GM18505 (cell line): ENCODE data around the gene CELF3.

Source experiments
- ATAC-seq: cut with Tn5 transposase; IDR thresholded peaks from one replicate; pipeline ENCODE4 v1.9.1; 2021; ENCODE audit not compliant: unreplicated experiment
- POLR2A ChIP-seq: IDR thresholded peaks from 4 replicates; pipeline ENCODE4 v1.6.1; 2011; ENCODE audit warnings: borderline replicate concordance; ENCODE audit not compliant: insufficient read depth, insufficient read length; ENCODE audit errors: extremely low read depth

The CELF3 gene

DNA sequence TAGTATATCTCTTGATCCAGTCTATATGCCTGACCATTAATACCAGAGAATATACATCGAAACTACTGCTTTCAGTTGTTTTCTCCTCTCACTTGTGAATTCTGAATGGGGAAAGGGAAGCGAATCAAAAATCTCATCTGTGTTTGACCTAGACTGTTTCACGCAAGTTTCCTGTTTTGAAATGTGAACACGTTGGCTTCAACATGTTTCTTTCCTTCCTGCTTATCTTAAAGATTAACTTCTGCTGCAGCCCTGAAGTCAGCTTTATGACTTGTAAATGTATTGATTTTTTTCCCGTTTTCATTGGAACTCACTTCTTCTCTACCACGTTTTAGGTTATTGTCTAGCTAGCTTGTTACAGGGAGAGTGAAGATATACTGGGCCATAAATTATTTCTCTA is 54.9 kb downstream of the CELF3 start:
- no peak for TF ChIP-seq POLR2A
- ATAC-seq: no peak

DNA sequence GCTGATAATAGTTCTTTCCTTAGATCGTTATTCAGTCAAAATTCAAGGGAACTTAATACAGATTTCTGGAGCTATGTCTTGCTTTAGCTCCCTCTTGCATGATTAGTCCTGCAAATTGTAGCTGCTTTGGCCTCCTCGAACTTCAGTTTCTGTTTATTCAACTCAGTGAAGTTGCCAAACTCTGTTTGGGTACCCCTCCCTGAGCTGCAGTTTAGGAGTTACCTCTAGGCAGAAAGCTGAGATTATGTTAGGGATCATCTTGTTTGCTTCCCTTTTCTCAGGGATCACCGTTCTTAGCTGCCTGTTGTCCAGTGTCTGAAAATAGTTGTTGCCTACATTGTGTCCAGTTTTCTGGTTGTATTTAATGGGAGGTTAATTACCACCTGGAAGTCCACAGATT is 61.2 kb downstream of the CELF3 start:
- ATAC-seq: no peak

DNA sequence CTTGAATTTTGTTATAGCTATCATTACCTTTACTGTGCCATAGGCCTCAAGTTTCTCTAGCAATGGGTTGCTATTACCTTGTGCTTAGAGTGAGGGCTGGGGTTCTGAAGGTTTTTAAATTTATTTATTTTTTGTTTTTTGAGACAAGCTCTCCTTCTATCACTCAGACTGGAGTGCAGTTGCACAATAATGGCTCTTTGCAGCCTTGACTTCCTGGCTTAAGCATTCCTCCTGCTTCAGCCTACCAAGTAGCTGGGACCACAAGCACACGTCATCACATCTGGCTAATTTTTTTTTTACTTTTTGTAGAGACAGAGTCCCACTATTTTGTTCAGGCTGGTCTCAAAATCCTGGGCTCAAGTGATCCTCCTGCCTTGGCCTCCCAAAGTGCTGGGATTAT is 63.2 kb downstream of the CELF3 start:
- no peak for ATAC-seq
- no peak for TF ChIP-seq POLR2A

More for the DNA sequence above, 61.2 kb downstream of the CELF3 start:
- no peak for TF ChIP-seq POLR2A
